ENCODE measurements around the gene CYP2A6.

Gene CYP2A6

DNA sequence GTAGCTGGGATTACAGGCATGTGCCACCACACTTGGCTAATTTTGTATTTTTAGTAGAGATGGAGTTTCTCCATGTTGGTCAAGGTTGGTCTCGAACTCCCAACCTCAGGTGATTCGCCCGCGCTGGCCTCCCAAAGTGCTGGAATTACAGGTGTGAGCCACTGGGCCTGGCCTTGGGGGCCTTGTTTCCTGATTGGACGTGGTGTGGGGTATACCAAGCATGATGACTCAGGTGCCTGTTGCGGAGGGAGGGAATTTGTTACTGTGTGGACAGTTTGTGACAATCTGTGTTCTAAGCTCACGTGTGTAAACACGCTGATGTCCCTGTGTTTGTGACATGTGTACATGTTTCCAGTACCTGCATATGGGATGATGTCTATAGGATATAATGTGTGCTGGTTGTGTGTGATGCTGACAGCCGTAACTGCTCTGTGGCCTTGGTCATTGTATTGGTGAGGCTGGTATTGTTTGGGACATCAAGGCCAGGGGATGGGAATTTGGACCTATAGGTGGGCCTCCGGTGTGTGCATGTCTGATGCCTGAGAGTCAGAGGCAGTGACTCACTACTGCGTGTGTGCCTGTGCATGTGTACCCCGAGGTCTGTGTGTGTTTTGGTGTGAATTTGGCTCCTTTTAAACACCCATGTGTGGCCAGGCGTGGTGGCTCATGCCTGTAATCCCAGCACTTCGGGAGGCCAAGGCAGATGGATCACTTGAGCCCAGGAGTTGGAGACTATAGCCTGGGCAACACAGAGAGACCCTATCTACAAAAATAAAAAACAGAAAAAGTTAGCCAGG is 52.9 kb downstream of the CYP2A6 start:
- H3K27me3 ChIP-seq, result no peaks in the 10 kb centered on the region
- peak overlapping the region; percentile 96 for H3K27ac ChIP-seq

More for the DNA sequence above, 52.9 kb downstream of the CYP2A6 start:
- H3K9me3 ChIP-seq, result no peaks in the 10 kb centered on the region
- peaks cover 34 to 38% of the 10 kb centered on the region in 2 experiments for H3K4me1 ChIP-seq (ENCODE audit: control insufficient read depth in 1 of 2, insufficient read depth in 1 of 2, low read depth in 1 of 2, low read length in 1 of 2)
- H3K4me3 ChIP-seq (ENCODE audit: low read depth in 1 of 2, low read length in 1 of 2), result peak overlapping the region in 1 of 2 experiments; percentile 81
- peaks cover 46% of the 10 kb centered on the region for H3K36me3 ChIP-seq
- TF ChIP-seq, protein P1, sequence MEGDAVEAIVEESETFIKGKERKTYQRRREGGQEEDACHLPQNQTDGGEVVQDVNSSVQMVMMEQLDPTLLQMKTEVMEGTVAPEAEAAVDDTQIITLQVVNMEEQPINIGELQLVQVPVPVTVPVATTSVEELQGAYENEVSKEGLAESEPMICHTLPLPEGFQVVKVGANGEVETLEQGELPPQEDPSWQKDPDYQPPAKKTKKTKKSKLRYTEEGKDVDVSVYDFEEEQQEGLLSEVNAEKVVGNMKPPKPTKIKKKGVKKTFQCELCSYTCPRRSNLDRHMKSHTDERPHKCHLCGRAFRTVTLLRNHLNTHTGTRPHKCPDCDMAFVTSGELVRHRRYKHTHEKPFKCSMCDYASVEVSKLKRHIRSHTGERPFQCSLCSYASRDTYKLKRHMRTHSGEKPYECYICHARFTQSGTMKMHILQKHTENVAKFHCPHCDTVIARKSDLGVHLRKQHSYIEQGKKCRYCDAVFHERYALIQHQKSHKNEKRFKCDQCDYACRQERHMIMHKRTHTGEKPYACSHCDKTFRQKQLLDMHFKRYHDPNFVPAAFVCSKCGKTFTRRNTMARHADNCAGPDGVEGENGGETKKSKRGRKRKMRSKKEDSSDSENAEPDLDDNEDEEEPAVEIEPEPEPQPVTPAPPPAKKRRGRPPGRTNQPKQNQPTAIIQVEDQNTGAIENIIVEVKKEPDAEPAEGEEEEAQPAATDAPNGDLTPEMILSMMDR (IDR thresholded peaks at IDR 0.05), result no peak

Measured in neutrophil (primary cell).